Peyer's patch (tissue), 4 donors: ENCODE data around the gene DIO3.

Experiments
- POLR2A ChIP-seq, 2 donors: fragments of 450-650 bp; IDR thresholded peaks; one replicate each; pipeline ENCODE4 v1.5.1; 2017; ENCODE audit warnings: antibody characterized with exemption in 2 of 2, mild to moderate bottlenecking in 2 of 2, moderate library complexity in 2 of 2
- TF ChIP-seq, protein P1 (sequence below), 6 experiments: fragments of 450-650 bp in 4 of 6; fragments of 200-600 bp in 2 of 6; sonication (generic) in 1 of 6; IDR thresholded peaks; one replicate each; pipeline ENCODE4 v1.5.1; 2017 to 2019; ENCODE audit warnings: antibody characterized with exemption in 6 of 6, mild to moderate bottlenecking in 3 of 6, moderate library complexity in 1 of 6

DNA sequence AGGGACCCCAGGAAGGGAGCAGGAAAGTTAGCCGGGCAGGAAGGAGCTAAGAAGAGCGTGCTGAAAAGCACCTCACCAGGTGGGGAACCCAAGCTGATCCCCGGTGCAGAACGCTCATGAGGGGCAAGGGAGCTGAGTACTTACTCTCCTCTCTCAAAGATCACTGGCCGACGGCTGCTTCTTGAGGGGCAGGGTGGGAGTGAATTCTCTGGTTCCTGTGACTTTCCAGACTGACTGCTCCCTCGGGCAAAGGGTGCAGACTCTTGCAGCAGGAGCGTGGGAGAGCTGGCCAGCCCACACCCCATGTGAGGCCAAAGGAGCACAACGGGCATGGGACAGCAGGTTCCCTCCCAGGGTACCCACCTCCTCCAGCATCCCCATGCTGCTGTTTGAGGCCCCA lies 44.9 kb upstream of the DIO3 start:
- TF ChIP-seq, protein P1, sequence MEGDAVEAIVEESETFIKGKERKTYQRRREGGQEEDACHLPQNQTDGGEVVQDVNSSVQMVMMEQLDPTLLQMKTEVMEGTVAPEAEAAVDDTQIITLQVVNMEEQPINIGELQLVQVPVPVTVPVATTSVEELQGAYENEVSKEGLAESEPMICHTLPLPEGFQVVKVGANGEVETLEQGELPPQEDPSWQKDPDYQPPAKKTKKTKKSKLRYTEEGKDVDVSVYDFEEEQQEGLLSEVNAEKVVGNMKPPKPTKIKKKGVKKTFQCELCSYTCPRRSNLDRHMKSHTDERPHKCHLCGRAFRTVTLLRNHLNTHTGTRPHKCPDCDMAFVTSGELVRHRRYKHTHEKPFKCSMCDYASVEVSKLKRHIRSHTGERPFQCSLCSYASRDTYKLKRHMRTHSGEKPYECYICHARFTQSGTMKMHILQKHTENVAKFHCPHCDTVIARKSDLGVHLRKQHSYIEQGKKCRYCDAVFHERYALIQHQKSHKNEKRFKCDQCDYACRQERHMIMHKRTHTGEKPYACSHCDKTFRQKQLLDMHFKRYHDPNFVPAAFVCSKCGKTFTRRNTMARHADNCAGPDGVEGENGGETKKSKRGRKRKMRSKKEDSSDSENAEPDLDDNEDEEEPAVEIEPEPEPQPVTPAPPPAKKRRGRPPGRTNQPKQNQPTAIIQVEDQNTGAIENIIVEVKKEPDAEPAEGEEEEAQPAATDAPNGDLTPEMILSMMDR (IDR thresholded peaks at IDR 0.05), result no peak
- no peak for TF ChIP-seq POLR2A (IDR thresholded peaks at IDR 0.05)
